Stimulated activated naive B cell treated with anti-CD40 and anti-IgM and Interleukin-4, amounts not matched to agents 10 μg/mL and 1 μg/mL and 100 μg/mL, for 72 hours (primary cell): ENCODE results near the gene FOXL3.
"Not testable (repeated sequence)": the region's sequence is repeated elsewhere in the genome, so short reads cannot be mapped to it uniquely, and the experiment has no call there.

Experiments
- ATAC-seq, 2 donors: fragments of 150-1000 bp; cut with Tn5 transposase; replicated peaks; 2 replicates each; pipeline ENCODE4 v1.10.0; 2021; ENCODE audit warnings: moderate library complexity in 1 of 2
- DNase-seq: peaks from one replicate; pipeline ENCODE4 v3.0.0; 2021
- H3K27ac Mint-ChIP-seq: one replicate; pipeline ENCODE4 v1.8.0; 2022; ENCODE audit warnings: mild to moderate bottlenecking, mixed read lengths
- H3K27me3 Mint-ChIP-seq, 2 donors: one replicate each; pipeline ENCODE4 v1.8.0; 2022; ENCODE audit warnings: mixed read lengths in 2 of 2
- H3K36me3 Mint-ChIP-seq, 2 donors: one replicate each; pipeline ENCODE4 v1.8.0; 2022; ENCODE audit warnings: mixed read lengths in 2 of 2, mild to moderate bottlenecking in 1 of 2
- H3K4me1 Mint-ChIP-seq, 2 donors: one replicate each; pipeline ENCODE4 v1.8.0; 2022; ENCODE audit warnings: mixed read lengths in 2 of 2, mild to moderate bottlenecking in 1 of 2
- H3K4me3 Mint-ChIP-seq, 2 donors: one replicate each; pipeline ENCODE4 v1.8.0; 2022; ENCODE audit warnings: mild to moderate bottlenecking in 2 of 2, mixed read lengths in 2 of 2, moderate library complexity in 1 of 2
- H3K9me3 Mint-ChIP-seq, 2 donors: one replicate each; pipeline ENCODE4 v1.8.0; 2022; ENCODE audit warnings: mixed read lengths in 2 of 2, mild to moderate bottlenecking in 1 of 2

Gene FOXL3

GRCh38 chr7:260441-261281, 29.3 kb upstream of the FOXL3 start:
- Mint-ChIP-seq H3K27me3 (no peaks in the 10 kb centered on the region), H3K4me1 (peaks cover 9 to 17% of the 10 kb centered on the region in 2 donors), H3K36me3 (peaks cover 6 to 9% of the 10 kb centered on the region in 2 donors)

GRCh38 chr7:261341-262250, 28.4 kb upstream of the FOXL3 start:
- peaks cover 9 to 17% of the 10 kb centered on the region in 2 donors for H3K4me1 Mint-ChIP-seq
- H3K27ac Mint-ChIP-seq: peak overlapping the region; percentile 71
- peaks cover 10 to 13% of the 10 kb centered on the region in 2 donors for H3K9me3 Mint-ChIP-seq
- peaks cover 6 to 9% of the 10 kb centered on the region in 2 donors for H3K36me3 Mint-ChIP-seq
- ATAC-seq: no peak
- H3K4me3 Mint-ChIP-seq: peak overlapping the region; percentile 13 to 17
- H3K27me3 Mint-ChIP-seq: no peaks in the 10 kb centered on the region
- no peak for DNase-seq

More at GRCh38 chr7:260441-261281, 29.3 kb upstream of the FOXL3 start:
- H3K4me3 Mint-ChIP-seq: no peak overlapping the region
- H3K27ac Mint-ChIP-seq: no peak overlapping the region
- no peak for ATAC-seq
- H3K9me3 Mint-ChIP-seq: peaks cover 10 to 13% of the 10 kb centered on the region in 2 donors
- no peak for DNase-seq

GRCh38 chr7:262251-262572, 27.8 kb upstream of the FOXL3 start:
- Mint-ChIP-seq H3K36me3 (peaks cover 6 to 9% of the 10 kb centered on the region in 2 donors), H3K27ac (peak overlapping the region; percentile 71)

GRCh38 chr7:262631-263311, 27.2 kb upstream of the FOXL3 start:
- H3K4me1 Mint-ChIP-seq: peaks cover 9 to 17% of the 10 kb centered on the region in 2 donors
- H3K27me3 Mint-ChIP-seq, ATAC-seq, H3K36me3 Mint-ChIP-seq: not testable (repeated sequence)
- H3K27ac Mint-ChIP-seq: peak overlapping the region; percentile 71
- H3K9me3 Mint-ChIP-seq: peaks cover 10 to 15% of the 10 kb centered on the region in 2 donors
- peak overlapping the region; percentile 13 to 47 for H3K4me3 Mint-ChIP-seq
- peak; percentile 46 for DNase-seq

More at GRCh38 chr7:262251-262572, 27.8 kb upstream of the FOXL3 start:
- Mint-ChIP-seq H3K4me3 (peak overlapping the region; percentile 13 to 47), H3K9me3 (peaks cover 10 to 13% of the 10 kb centered on the region in 2 donors), H3K4me1 (peaks cover 9 to 17% of the 10 kb centered on the region in 2 donors), H3K27me3 (no peaks in the 10 kb centered on the region)
- no peak for DNase-seq
- no peak for ATAC-seq

- peak overlapping the region; percentile 71 for H3K27ac Mint-ChIP-seq
- H3K27me3 Mint-ChIP-seq, H3K36me3 Mint-ChIP-seq: not testable (repeated sequence)
- H3K4me1 Mint-ChIP-seq: peaks cover 9 to 17% of the 10 kb centered on the region in 2 donors
- peaks cover 10 to 15% of the 10 kb centered on the region in 2 donors for H3K9me3 Mint-ChIP-seq
- ATAC-seq: peak; percentile 63 to 70
- peak overlapping the region in 1 of 2 donors; percentile 17 for H3K4me3 Mint-ChIP-seq
- peak; percentile 48 for DNase-seq
Measured at GRCh38 chr7:263483-264351, 26.3 kb upstream of the FOXL3 start.

- ATAC-seq (no peak), DNase-seq (no peak)
- Mint-ChIP-seq H3K27me3 (peaks cover 3 to 4% of the 10 kb centered on the region in 2 donors), H3K9me3 (peaks cover 10 to 15% of the 10 kb centered on the region in 2 donors), H3K4me1 (peaks cover 9 to 17% of the 10 kb centered on the region in 2 donors), H3K4me3 (no peak overlapping the region), H3K27ac (peak overlapping the region; percentile 7), H3K36me3 (peaks cover 6 to 9% of the 10 kb centered on the region in 2 donors)
Measured at GRCh38 chr7:264541-265191, 25.3 kb upstream of the FOXL3 start.

- Mint-ChIP-seq H3K9me3 (peaks cover 10 to 15% of the 10 kb centered on the region in 2 donors), H3K27ac (no peak overlapping the region), H3K4me1 (peaks cover 9 to 17% of the 10 kb centered on the region in 2 donors), H3K27me3 (peaks cover 8% of the 10 kb centered on the region in 2 donors), H3K36me3 (peaks cover 6 to 9% of the 10 kb centered on the region in 2 donors), H3K4me3 (no peak overlapping the region)
- DNase-seq: no peak
- ATAC-seq: no peak
Measured at GRCh38 chr7:265192-265997, 24.6 kb upstream of the FOXL3 start.

GRCh38 chr7:265998-266850, 23.7 kb upstream of the FOXL3 start:
- H3K4me1 Mint-ChIP-seq: peaks cover 9 to 17% of the 10 kb centered on the region in 2 donors
- H3K27me3 Mint-ChIP-seq: peaks cover 8% of the 10 kb centered on the region in 2 donors
- no peak for DNase-seq
- no peak for ATAC-seq
- peaks cover 10 to 15% of the 10 kb centered on the region in 2 donors for H3K9me3 Mint-ChIP-seq
- peaks cover 6 to 9% of the 10 kb centered on the region in 2 donors for H3K36me3 Mint-ChIP-seq
- no peak overlapping the region for H3K4me3 Mint-ChIP-seq
- H3K27ac Mint-ChIP-seq: no peak overlapping the region

- Mint-ChIP-seq H3K36me3 (peaks cover 1 to 4% of the 10 kb centered on the region in 2 donors), H3K27me3 (peaks cover 8% of the 10 kb centered on the region in 2 donors), H3K4me3 (no peak overlapping the region), H3K4me1 (peaks cover 5 to 10% of the 10 kb centered on the region in 2 donors), H3K27ac (no peak overlapping the region), H3K9me3 (peaks cover 4 to 10% of the 10 kb centered on the region in 2 donors)
- peak in 1 of 2 donors; percentile 21 for ATAC-seq
- DNase-seq: no peak
Measured at GRCh38 chr7:266851-267840, 22.8 kb upstream of the FOXL3 start.

- DNase-seq: no peak
- H3K4me1 Mint-ChIP-seq: peaks cover 1 to 3% of the 10 kb centered on the region in 2 donors
- ATAC-seq: no peak
- peaks cover 11 to 15% of the 10 kb centered on the region in 2 donors for H3K9me3 Mint-ChIP-seq
- peaks cover 8 to 12% of the 10 kb centered on the region in 2 donors for H3K27me3 Mint-ChIP-seq
- no peak overlapping the region for H3K27ac Mint-ChIP-seq
- H3K4me3 Mint-ChIP-seq: no peak overlapping the region
- H3K36me3 Mint-ChIP-seq: peaks cover 3 to 6% of the 10 kb centered on the region in 2 donors
Measured at GRCh38 chr7:268991-269390, 21.0 kb upstream of the FOXL3 start.
